ENCODE data around the gene GJB4.

The GJB4 gene

DNA sequence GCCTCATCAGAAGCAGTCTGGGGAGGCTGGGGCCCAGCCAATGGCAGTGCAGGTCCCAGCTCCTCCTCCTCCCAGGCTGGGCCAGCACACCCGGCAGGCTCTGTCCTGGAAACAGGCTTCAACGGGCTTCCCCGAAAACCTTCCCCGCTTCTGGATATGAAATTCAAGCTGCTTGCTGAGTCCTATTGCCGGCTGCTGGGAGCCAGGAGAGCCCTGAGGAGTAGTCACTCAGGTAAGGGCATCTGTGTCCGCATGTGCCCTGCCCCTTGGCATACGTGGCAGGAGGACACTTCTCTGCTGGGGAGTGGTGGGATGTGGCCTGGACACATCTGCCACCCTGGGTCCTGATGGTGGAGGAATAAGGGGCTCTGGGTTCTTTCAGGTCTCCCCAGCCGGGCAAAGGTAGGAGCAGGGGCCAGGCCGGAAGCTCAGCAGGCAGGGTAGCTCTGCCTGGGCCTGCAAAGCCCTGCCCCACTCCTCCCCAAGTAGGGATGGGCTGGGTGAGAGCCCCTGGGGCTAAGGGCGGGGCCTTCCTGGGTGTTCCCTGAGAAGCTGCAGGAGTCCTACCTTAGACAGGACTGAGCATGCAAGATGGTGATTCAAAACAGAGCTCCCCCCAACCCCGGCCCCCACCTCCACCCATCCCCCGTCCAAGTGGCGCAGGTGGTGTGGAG, 4.4 kb upstream of the GJB4 start, which contains the start of gene GJB5:
TSS of gene GJB5 (plus strand) at position 84 of the 674 bp plus-strand sequence. CDS start 2,284 bp downstream, outside the sequence.
- DNase-seq (ENCODE audit: low read depth): no peak
- no peak within 1 kb of the TSS for H3K4me3 ChIP-seq (ENCODE audit: control insufficient read depth, low read depth, low read length)
- no peak for TF ChIP-seq CTCF (conservative IDR thresholded peaks at IDR 0.05; ENCODE audit: control insufficient read depth, insufficient read depth, low read depth, low read length)

DNA sequence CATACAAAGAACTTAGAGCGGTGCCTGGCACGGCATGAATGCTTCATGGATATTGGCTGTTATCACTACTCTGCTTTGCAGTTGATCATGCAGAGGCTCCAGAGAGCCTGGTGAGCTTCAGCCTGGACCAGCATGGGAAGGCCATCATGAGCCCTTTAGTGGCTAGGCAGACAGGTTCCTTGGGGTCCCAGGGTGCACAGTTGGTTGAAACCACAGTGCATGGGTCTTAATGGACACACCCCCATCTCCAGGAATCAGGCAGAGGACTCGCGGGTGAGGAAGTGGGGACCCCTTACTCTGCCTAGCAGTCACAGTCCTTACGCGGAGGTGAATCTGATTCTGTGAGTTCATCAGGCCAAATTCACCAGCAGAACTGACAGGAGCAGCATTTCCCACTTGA, 3.6 kb upstream of the GJB4 start:
- no peak for TF ChIP-seq CTCF (conservative IDR thresholded peaks at IDR 0.05; ENCODE audit: control insufficient read depth, insufficient read depth, low read depth, low read length)
- no peak overlapping the region for H3K4me3 ChIP-seq (ENCODE audit: control insufficient read depth, low read depth, low read length)
- DNase-seq (ENCODE audit: low read depth): no peak

- no peak for TF ChIP-seq CTCF (conservative IDR thresholded peaks at IDR 0.05; ENCODE audit: control insufficient read depth, insufficient read depth, low read depth, low read length)
- DNase-seq (ENCODE audit: low read depth): no peak
These were observed 2.2 kb upstream of the GJB4 start for GRCh38 chr1:34757386-34757785.

GRCh38 chr1:34758751-34759150, 789 bp upstream of the GJB4 start:
- H3K4me3 ChIP-seq (ENCODE audit: control insufficient read depth, low read depth, low read length): no peak overlapping the region
- TF ChIP-seq CTCF (conservative IDR thresholded peaks at IDR 0.05; ENCODE audit: control insufficient read depth, insufficient read depth, low read depth, low read length): no peak
- DNase-seq (ENCODE audit: low read depth): no peak

More at GRCh38 chr1:34757386-34757785, 2.2 kb upstream of the GJB4 start:
- H3K4me3 ChIP-seq (ENCODE audit: control insufficient read depth, low read depth, low read length): no peak overlapping the region

- TF ChIP-seq CTCF (conservative IDR thresholded peaks at IDR 0.05; ENCODE audit: control insufficient read depth, insufficient read depth, low read depth, low read length): no peak
- DNase-seq (ENCODE audit: low read depth): no peak
- no peak overlapping the region for H3K4me3 ChIP-seq (ENCODE audit: control insufficient read depth, low read depth, low read length)
These were observed 1.7 kb downstream of the GJB4 start for GRCh38 chr1:34761176-34761761.

DNA sequence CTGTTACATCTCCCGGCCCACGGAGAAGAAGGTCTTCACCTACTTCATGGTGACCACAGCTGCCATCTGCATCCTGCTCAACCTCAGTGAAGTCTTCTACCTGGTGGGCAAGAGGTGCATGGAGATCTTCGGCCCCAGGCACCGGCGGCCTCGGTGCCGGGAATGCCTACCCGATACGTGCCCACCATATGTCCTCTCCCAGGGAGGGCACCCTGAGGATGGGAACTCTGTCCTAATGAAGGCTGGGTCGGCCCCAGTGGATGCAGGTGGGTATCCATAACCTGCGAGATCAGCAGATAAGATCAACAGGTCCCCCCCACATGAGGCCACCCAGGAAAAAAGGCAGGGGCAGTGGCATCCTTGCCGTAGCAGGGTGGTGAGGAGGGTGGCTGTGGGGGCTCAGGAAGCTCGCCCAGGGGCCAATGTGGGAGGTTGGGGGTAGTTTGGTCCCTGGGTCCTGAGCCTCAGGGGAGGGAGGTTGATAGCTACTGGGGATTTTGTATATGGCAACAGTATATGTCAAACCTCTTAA, 2.3 kb downstream of the GJB4 start:
- TF ChIP-seq CTCF (conservative IDR thresholded peaks at IDR 0.05; ENCODE audit: control insufficient read depth, insufficient read depth, low read depth, low read length): no peak

More for the DNA sequence above, 2.3 kb downstream of the GJB4 start:
- H3K4me3 ChIP-seq (ENCODE audit: control insufficient read depth, low read depth, low read length): no peak overlapping the region
- DNase-seq (ENCODE audit: low read depth): no peak
